H1 (cell line): ENCODE measurements around the gene PRKCD. TPM values are rescaled to one million over a fixed set of nuclear protein-coding genes. Genes with fewer than 3 reads are reported as not detected.

Experiments used
- CHD1 ChIP-seq: IDR thresholded peaks from 2 replicates; pipeline ENCODE4 v1.6.1; 2012; ENCODE audit warnings: low read depth, low read length, improper control_type of control experiment
- MAFK ChIP-seq: IDR thresholded peaks from 2 replicates; pipeline ENCODE4 v1.6.1; 2012; ENCODE audit warnings: low read depth, mild to moderate bottlenecking, improper control_type of control experiment, low read length
- RBBP5 ChIP-seq: IDR thresholded peaks from 2 replicates; pipeline ENCODE4 v1.7.1; 2012; ENCODE audit warnings: low read depth, mild to moderate bottlenecking, inconsistent platforms, low read length, moderate library complexity, borderline replicate concordance
- SIN3A ChIP-seq, 2 experiments: IDR thresholded peaks in 1 of 2; conservative IDR thresholded peaks in 1 of 2; 2 replicates each; pipeline ENCODE4 v1.6.1; 2011 to 2012; ENCODE audit warnings: low read length in 2 of 2, improper control_type of control experiment in 1 of 2, low read depth in 1 of 2, mild to moderate bottlenecking in 1 of 2
- SIRT6 ChIP-seq: IDR thresholded peaks from one replicate; pipeline ENCODE4 v1.7.1; 2012; ENCODE audit warnings: low read length, inconsistent platforms
- polyA plus RNA-seq, 7 experiments: library from polyadenylated mRNA; depleted of rRNA in 3 of 7; stranded (reverse) in 5 of 7; unstranded in 2 of 7; fragments of >200 nt in 5 of 7; fragments of 200-250 nt in 2 of 7; gene quantifications; 1 replicate in 5 of 7; 2 replicates in 1 of 7; 4 replicates in 1 of 7; pipeline versions ENCODE4 v1.2.1 to v1.2.3, GENCODE V29; 2011 to 2013; ENCODE audit warnings: missing spikeins in 2 of 7, mixed read lengths in 2 of 7
- total RNA-seq: library from RNA; stranded (reverse); fragmentation: NEBNext Ultra II Directional; extraction: Animal tissue kit (Norgen Biotek cat#: 25700); gene quantifications from 2 replicates; pipeline ENCODE4 v1.2.1, GENCODE V29; 2021
- TF ChIP-seq, protein P1 (sequence below): IDR thresholded peaks from 2 replicates; pipeline ENCODE4 v1.6.1; 2011; ENCODE audit warnings: low read length, improper control_type of control experiment

PRKCD gene
- total and polyA plus RNA-seq, 2 of the 8 experiments (the other 6 are each of a cell fraction or from before 2014, with no cell fraction given), result 22.6 to 23.9 TPM

DNA sequence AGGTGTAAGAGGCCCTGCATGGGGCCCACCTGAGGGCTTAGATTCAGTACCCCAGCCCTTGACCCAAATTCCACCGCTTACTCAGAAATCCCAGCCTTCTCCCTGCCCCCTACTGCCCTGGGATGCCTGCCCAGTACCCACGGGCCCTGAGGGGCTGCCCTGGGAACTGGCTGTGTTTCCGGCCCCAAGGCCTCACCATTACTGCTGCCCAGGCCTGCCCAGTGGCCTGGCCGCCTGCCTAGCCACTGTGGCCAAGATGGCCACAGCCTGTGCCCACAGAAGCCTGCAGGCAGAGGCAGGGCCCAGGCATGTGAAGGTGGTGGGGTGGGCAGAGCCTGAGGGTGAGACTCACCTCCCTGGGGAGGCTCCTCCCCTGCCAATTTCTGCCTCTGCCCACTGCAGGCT, 6.1 kb upstream of the PRKCD start (continued):
- TF ChIP-seq, protein P1, sequence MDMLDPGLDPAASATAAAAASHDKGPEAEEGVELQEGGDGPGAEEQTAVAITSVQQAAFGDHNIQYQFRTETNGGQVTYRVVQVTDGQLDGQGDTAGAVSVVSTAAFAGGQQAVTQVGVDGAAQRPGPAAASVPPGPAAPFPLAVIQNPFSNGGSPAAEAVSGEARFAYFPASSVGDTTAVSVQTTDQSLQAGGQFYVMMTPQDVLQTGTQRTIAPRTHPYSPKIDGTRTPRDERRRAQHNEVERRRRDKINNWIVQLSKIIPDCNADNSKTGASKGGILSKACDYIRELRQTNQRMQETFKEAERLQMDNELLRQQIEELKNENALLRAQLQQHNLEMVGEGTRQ, result no peak
- TF ChIP-seq SIN3A (conservative IDR thresholded peaks at IDR 0.05 in 1 of 2, IDR thresholded peaks at IDR 0.05 in 1 of 2; ENCODE audit: low read depth in 1 of 2, low read length in 2 of 2), result no peak
- TF ChIP-seq SIRT6, result no peak
- TF ChIP-seq MAFK, result no peak
- no peak for TF ChIP-seq RBBP5
- TF ChIP-seq CHD1, result no peak
